Mesendoderm (in vitro differentiated cells): Measurements from ENCODE around the gene TGOLN2.

Experiments
- DNase-seq: peaks from one replicate; pipeline ENCODE4 v3.0.0; 2013
- H2AK5ac ChIP-seq: 2 replicates; pipeline ENCODE4 v1.6.1; 2013; ENCODE audit warnings: low read length, inconsistent platforms
- H2BK120ac ChIP-seq: 2 replicates; pipeline ENCODE4 v1.6.1; 2013; ENCODE audit warnings: low read depth, mild to moderate bottlenecking, low read length, moderate library complexity, mixed read lengths
- H2BK15ac ChIP-seq: replicated peaks from 2 replicates; pipeline ENCODE4 v1.6.1; 2013; ENCODE audit warnings: low read depth, mild to moderate bottlenecking, moderate library complexity
- H2BK5ac ChIP-seq: 2 replicates; pipeline ENCODE4 v1.6.1; 2013; ENCODE audit warnings: low read length, inconsistent platforms
- H3K18ac ChIP-seq: 2 replicates; pipeline ENCODE4 v1.6.1; 2013; ENCODE audit warnings: mild to moderate bottlenecking, low read length, mixed read lengths
- H3K23ac ChIP-seq: one replicate; pipeline ENCODE4 v1.6.1; 2013; ENCODE audit warnings: low read length
- H3K27ac ChIP-seq: 2 replicates; pipeline ENCODE4 v1.5.1; 2013; ENCODE audit warnings: low read depth, mild to moderate bottlenecking, inconsistent platforms, low read length, moderate library complexity
- H3K27me3 ChIP-seq: 2 replicates; pipeline ENCODE4 v1.6.1; 2013; ENCODE audit warnings: low read length, control low read depth, mild to moderate bottlenecking, inconsistent platforms; ENCODE audit not compliant: insufficient read depth, poor library complexity
- H3K36me3 ChIP-seq: 2 replicates; pipeline ENCODE4 v1.6.1; 2013; ENCODE audit warnings: low read length, inconsistent platforms; ENCODE audit not compliant: control insufficient read depth, insufficient read depth
- H3K4ac ChIP-seq: one replicate; pipeline ENCODE4 v1.6.1; 2013; ENCODE audit warnings: low read depth, mild to moderate bottlenecking, low read length, moderate library complexity
- H3K4me1 ChIP-seq: 2 replicates; pipeline ENCODE4 v1.6.1; 2013; ENCODE audit warnings: low read depth, low read length, inconsistent platforms; ENCODE audit not compliant: control insufficient read depth
- H3K4me2 ChIP-seq: 2 replicates; pipeline ENCODE4 v1.6.1; 2013; ENCODE audit warnings: low read length
- H3K4me3 ChIP-seq: 2 replicates; pipeline ENCODE4 v1.5.1; 2013; ENCODE audit warnings: mild to moderate bottlenecking, low read length
- H3K56ac ChIP-seq: one replicate; pipeline ENCODE4 v1.6.1; 2013; ENCODE audit warnings: low read length
- H3K79me1 ChIP-seq: 2 replicates; pipeline ENCODE4 v1.6.1; 2013; ENCODE audit warnings: low read length, inconsistent platforms
- H3K79me2 ChIP-seq: 2 replicates; pipeline ENCODE4 v1.6.1; 2013; ENCODE audit warnings: mild to moderate bottlenecking, low read length; ENCODE audit not compliant: control insufficient read depth, insufficient read depth
- H3K9ac ChIP-seq: 2 replicates; pipeline ENCODE4 v1.6.1; 2013; ENCODE audit warnings: low read length, inconsistent platforms
- H4K5ac ChIP-seq: one replicate; pipeline ENCODE4 v1.6.1; 2013; ENCODE audit warnings: low read length
- H4K8ac ChIP-seq: one replicate; pipeline ENCODE4 v1.6.1; 2013; ENCODE audit warnings: low read depth, mild to moderate bottlenecking, control low read depth, low read length, moderate library complexity
- WGBS: extraction: QIAGEN DNeasy Blood & Tissue Kit; methylation state at CpG from one replicate; pipeline ENCODE4 v1.1.7; 2013; ENCODE audit warnings: low lambda C conversion rate, missing lambda C conversion rate; ENCODE audit not compliant: insufficient coverage; ENCODE audit errors: extremely low coverage; 5-methylcytosine and 5-hydroxymethylcytosine counted together

The TGOLN2 gene

GRCh38 chr2:85355073-85355410 lies 27.3 kb upstream of the TGOLN2 start:
- peak; percentile 23 for DNase-seq
- Histone ChIP-seq H2BK5ac (no peak overlapping the region), H3K36me3 (peaks cover 1% of the 10 kb centered on the region)

GRCh38 chr2:85354286-85355072 lies 26.7 kb upstream of the TGOLN2 start, which contains the start of the genes ELMOD3 and RETSAT:
ELMOD3 (plus strand) TSS chr2:85354769; CDS start chr2:85357199, 2,430 bp downstream.
RETSAT (minus strand) TSS chr2:85354528; CDS start chr2:85354507, 21 bp downstream.
- H3K9ac ChIP-seq = peak within 1 kb of the TSS; percentile 85
- peak within 1 kb of the TSS; percentile 73 for H3K4ac ChIP-seq
- peaks cover 1% of the 10 kb centered on the region for H3K36me3 ChIP-seq
- no peaks in the 10 kb centered on the region for H3K79me2 ChIP-seq
- no peak within 1 kb of the TSS for H4K5ac ChIP-seq
- H3K4me3 ChIP-seq = peak within 1 kb of the TSS; percentile 87
- peak within 1 kb of the TSS; percentile 28 for H3K27ac ChIP-seq
- H3K4me1 ChIP-seq = peaks cover 6% of the 10 kb centered on the region
- peak within 1 kb of the TSS; percentile 68 for H3K23ac ChIP-seq
- peak within 1 kb of the TSS; percentile 20 for H3K18ac ChIP-seq
- H2BK5ac ChIP-seq = peak within 1 kb of the TSS; percentile 4
- peak within 1 kb of the TSS; percentile 94 for H3K56ac ChIP-seq
- peak within 1 kb of the TSS; percentile 79 for H3K4me2 ChIP-seq
- peak; percentile 100 for DNase-seq
- no CpG with 5 or more reads among the region's 42 CpGs for WGBS
- no peaks in the 10 kb centered on the region for H3K27me3 ChIP-seq
- H3K79me1 ChIP-seq = peaks cover 4% of the 10 kb centered on the region
- H2AK5ac ChIP-seq = peak within 1 kb of the TSS; percentile 61
- H2BK120ac ChIP-seq = no peak within 1 kb of the TSS
- H2BK15ac ChIP-seq = no peak within 1 kb of the TSS
- no peak within 1 kb of the TSS for H4K8ac ChIP-seq

More at GRCh38 chr2:85355073-85355410, 27.3 kb upstream of the TGOLN2 start:
- Histone ChIP-seq H3K23ac (no peak overlapping the region), H2BK120ac (no peak overlapping the region), H3K27me3 (no peaks in the 10 kb centered on the region), H4K5ac (no peak overlapping the region), H2AK5ac (no peak overlapping the region), H3K4me3 (peak overlapping the region; percentile 87), H3K9ac (peak overlapping the region; percentile 85), H3K4ac (peak overlapping the region; percentile 73), H3K4me1 (peaks cover 6% of the 10 kb centered on the region), H4K8ac (no peak overlapping the region), H3K4me2 (peak overlapping the region; percentile 79), H3K27ac (peak overlapping the region; percentile 1), H3K79me1 (peaks cover 4% of the 10 kb centered on the region), H3K56ac (peak overlapping the region; percentile 94), H3K79me2 (no peaks in the 10 kb centered on the region), H3K18ac (no peak overlapping the region), H2BK15ac (no peak overlapping the region)
- no CpG with 5 or more reads among the region's 10 CpGs for whole genome bisulfite sequencing

- peak overlapping the region; percentile 68 for H3K23ac ChIP-seq
- H3K79me1 ChIP-seq = peaks cover 4% of the 10 kb centered on the region
- DNase-seq = peak; percentile 9
- H3K9ac ChIP-seq = peak overlapping the region; percentile 78
- H3K27me3 ChIP-seq = no peaks in the 10 kb centered on the region
- WGBS = no CpG with 5 or more reads among the region's 16 CpGs
- H3K4ac ChIP-seq = no peak overlapping the region
- peaks cover 6% of the 10 kb centered on the region for H3K4me1 ChIP-seq
- no peak overlapping the region for H4K8ac ChIP-seq
- H3K79me2 ChIP-seq = no peaks in the 10 kb centered on the region
- no peak overlapping the region for H3K27ac ChIP-seq
- no peak overlapping the region for H2BK15ac ChIP-seq
- H2BK120ac ChIP-seq = no peak overlapping the region
- H3K4me3 ChIP-seq = peak overlapping the region; percentile 60
- H4K5ac ChIP-seq = no peak overlapping the region
- H3K18ac ChIP-seq = peak overlapping the region; percentile 20
- peaks cover 1% of the 10 kb centered on the region for H3K36me3 ChIP-seq
- H3K4me2 ChIP-seq = peak overlapping the region; percentile 72
- H3K56ac ChIP-seq = peak overlapping the region; percentile 89
- H2AK5ac ChIP-seq = peak overlapping the region; percentile 61
- peak overlapping the region; percentile 4 for H2BK5ac ChIP-seq
Measured at GRCh38 chr2:85353876-85354285, 26.1 kb upstream of the TGOLN2 start.

DNA sequence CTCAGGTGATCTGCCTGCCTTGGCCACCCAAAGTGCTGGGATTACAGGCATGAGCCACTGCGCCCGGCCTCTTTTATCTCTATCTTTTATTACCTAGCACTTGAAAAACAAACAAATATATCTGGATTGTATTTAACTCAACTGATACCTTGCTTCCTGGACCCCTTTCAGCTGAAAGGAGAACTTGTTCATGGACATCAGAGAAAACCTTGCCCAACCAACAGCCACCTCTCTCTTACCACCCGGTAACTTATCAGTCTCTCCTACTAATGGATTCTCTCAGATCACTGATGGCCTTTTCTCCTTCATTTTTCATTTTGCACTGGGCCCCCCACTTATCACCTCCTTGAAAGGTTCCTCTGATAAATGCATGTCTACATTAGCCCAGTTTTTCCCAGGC lies 19.8 kb upstream of the TGOLN2 start:
- Histone ChIP-seq H2BK15ac (no peak overlapping the region), H2BK120ac (no peak overlapping the region), H3K4me3 (no peak overlapping the region), H3K9ac (no peak overlapping the region), H3K4me1 (no peaks in the 10 kb centered on the region), H2BK5ac (no peak overlapping the region), H3K79me1 (no peaks in the 10 kb centered on the region), H3K23ac (no peak overlapping the region), H3K56ac (no peak overlapping the region), H3K36me3 (peaks cover 3% of the 10 kb centered on the region), H3K4me2 (no peak overlapping the region), H4K5ac (no peak overlapping the region), H3K4ac (no peak overlapping the region), H4K8ac (no peak overlapping the region), H3K27me3 (no peaks in the 10 kb centered on the region), H3K79me2 (no peaks in the 10 kb centered on the region), H3K18ac (no peak overlapping the region), H3K27ac (no peak overlapping the region), H2AK5ac (no peak overlapping the region)
- WGBS = no CpG with 5 or more reads among the region's 3 CpGs
- DNase-seq = no peak

DNA sequence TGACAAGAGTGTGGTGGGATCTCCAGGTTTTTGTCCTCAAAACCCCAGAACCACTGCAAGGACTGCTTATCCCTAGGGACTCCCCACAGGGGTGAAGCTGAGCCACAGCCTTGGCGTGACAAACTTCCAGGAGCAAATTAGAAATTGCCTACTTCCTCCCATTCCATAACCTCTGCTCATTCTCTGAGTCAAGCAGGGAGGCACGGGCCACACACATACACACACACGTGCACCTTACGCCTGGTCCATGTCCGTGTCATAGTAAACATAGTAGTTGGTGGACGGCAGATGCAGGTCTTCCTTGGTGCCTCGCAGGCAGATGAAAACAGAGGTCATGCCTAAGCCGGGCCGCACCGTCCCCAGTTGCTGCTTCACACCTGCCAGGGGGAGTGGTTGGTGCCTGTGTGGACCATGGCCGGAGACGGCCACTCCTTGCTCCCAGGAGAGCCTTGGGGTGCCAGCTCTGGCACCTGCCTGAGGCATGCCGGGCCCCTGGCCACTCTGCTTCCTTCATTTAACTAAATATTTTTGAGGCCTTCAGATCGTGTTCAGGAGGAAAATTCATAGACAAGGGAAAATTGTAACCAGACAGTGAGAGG lies 16.7 kb upstream of the TGOLN2 start:
- no peak overlapping the region for H3K56ac ChIP-seq
- H3K23ac ChIP-seq = no peak overlapping the region
- no peak overlapping the region for H2BK15ac ChIP-seq
- no peak for DNase-seq
- H4K5ac ChIP-seq = no peak overlapping the region
- no peak overlapping the region for H2AK5ac ChIP-seq
- no peak overlapping the region for H3K27ac ChIP-seq
- H3K36me3 ChIP-seq = peaks cover 4% of the 10 kb centered on the region
- H3K4me2 ChIP-seq = no peak overlapping the region
- no peaks in the 10 kb centered on the region for H3K27me3 ChIP-seq
- no peak overlapping the region for H4K8ac ChIP-seq
- H3K4me3 ChIP-seq = no peak overlapping the region
- no peak overlapping the region for H3K9ac ChIP-seq
- WGBS = no CpG with 5 or more reads among the region's 14 CpGs
- no peaks in the 10 kb centered on the region for H3K4me1 ChIP-seq
- H3K18ac ChIP-seq = no peak overlapping the region
- H2BK5ac ChIP-seq = no peak overlapping the region
- H2BK120ac ChIP-seq = no peak overlapping the region
- H3K79me2 ChIP-seq = no peaks in the 10 kb centered on the region
- H3K79me1 ChIP-seq = no peaks in the 10 kb centered on the region
- no peak overlapping the region for H3K4ac ChIP-seq
